Activated effector memory CD4-positive, alpha-beta T cell treated with Interleukin-2 at 50 U/mL for 16 hours (primary cell): ENCODE data around the gene PLCB4.

Experiments
- DNase-seq: peaks from one replicate; pipeline ENCODE4 v3.0.0-alpha.2; 2020

Gene PLCB4

DNA sequence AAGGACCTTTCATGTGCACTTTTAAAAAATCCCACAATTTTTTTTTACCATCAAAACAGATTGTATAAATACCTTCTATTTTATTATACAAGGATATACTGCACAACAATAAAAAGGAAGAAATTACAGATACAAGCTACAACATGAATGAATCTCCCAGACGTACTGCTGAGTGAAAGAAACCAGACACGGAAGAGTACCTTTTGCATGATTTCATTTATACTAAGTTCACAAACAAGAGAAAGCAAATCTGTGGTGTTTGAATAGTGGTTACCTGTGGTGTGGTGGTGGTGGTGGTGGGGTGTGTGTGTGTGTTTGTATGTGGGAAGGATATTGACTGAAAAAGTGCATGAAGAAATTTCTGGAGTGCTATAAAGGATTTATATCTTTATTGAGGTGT lies 6.8 kb upstream of the PLCB4 start:
- no peak for DNase-seq

DNA sequence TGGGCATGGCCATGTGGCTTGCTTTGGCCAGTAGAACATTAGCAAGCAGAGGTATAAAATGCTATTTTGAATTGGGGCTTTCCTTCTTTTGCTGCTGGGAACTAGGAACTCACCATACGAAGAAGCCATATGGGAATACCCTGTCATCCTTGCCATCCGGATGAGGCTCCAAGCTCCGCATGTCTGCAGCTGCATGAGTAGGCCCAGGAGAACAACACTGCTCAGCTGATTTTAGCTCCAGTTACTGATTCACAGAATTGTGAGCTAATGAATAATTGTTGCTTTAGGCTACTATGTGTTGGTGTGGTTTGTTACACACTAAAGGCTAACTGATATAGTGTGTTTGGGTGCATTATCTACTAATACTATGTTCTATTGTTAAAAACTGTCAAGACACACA lies 2.7 kb upstream of the PLCB4 start:
- no peak for DNase-seq

DNA sequence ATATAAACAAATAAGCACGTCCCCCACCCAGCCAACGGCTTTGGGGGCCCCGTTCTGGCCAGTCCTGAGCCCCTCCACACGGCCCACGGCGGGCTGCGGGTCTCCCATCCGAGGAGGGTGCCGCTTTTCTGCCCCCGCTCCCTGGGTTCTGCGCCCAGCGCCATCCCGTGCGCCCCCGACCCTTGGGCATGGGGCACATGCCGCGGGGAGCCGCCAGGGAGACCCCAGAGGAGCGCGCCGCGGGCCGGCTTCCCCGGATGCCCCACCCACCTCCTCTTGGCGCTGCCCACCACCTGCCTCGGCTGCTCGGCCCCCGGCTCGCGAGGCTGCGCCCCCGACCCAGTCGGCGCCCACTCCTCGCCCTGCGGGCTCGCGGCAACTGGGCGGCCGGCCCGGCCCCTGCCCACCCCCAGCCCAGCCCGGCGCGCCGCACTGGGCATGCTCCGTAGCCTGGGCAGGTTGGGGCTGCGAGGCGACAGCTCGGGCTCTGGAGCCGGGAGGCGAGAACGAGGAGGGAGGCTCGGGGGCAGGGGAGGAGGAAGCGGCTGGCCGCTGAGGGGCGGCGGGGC lies 570 bp upstream of the PLCB4 start:
- DNase-seq: no peak

DNA sequence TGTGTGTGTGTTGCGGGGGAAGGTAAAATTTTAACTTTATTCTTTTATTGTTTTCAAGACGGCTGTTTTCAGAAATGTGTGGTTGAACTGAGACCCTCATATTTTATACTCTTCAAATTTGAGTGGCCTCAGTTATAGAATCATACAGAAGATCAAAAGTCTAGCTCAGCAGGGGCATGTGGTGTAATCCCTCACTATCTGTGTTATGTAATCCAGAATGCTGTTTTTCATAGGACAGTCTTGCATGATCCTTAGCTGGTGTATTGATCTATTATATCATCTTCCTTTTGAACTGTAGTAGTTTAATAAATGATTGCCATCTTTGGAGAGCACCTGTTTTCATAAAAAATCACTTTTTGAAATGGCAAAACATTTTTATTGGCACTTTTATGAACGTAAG lies 1.4 kb downstream of the PLCB4 start:
- no peak for DNase-seq

DNA sequence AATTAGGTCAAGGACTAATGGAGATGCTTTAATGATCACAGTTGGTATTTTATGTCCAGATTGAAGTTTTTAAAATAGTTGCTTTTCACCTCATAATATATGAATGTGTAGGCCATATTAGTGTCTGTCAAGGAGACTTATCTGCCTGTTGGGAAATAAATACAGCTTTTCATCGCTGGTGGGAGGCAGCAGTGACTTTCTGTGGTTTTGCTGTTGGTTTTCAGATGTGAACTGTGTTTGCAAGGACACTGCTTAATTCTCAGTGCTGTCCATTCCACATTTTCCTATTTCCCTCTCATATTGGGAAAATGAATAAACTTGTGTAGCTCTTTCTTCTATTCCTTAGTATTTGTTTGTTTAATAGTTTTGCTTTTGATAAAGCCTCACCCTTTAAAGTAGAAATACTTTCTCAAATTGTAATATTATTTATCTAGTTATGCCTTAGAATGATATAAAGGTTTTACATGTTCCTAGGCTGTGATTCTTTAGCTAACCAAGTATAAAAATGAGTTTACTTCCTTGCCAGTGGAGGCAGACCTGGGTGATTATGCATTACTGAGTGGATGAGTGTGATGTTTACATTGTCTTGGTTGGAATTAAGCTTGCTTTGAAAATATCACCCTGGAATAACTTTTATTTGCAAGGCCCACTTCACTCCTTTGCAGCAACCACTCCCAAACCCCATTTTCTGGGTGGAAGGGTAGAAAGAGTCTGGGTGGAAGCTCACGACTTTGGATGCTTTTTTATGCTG lies 3.3 kb downstream of the PLCB4 start:
- no peak for DNase-seq

DNA sequence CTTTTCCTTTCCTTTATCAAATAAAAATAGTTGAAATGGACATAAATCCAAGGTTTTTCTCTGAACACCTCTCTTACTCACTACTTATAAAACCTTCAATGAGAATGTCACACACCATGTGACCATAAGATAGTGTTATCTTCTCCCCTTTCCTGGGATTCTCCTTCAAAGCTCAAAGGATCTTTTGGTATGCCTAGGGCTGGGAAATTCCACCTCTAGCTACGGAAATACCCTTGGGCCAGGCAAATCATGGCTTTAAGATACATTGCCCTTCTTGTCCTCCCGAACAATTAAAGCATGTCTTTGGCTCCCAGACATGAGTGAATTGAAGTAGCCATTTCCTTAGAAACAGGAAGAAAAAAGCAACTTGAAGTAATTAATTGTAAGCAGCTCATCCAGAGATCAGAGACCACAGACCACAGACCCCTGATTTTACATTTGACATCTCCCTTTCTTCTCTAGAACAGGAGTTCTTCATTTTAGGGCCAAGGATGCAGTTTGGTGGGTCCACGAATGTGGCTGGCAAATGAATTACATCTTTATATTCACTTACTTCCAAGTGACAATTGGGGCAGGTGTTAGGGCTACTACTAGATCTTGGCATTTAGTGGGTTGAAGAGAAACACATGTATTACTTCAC lies 4.1 kb downstream of the PLCB4 start:
- DNase-seq: no peak

DNA sequence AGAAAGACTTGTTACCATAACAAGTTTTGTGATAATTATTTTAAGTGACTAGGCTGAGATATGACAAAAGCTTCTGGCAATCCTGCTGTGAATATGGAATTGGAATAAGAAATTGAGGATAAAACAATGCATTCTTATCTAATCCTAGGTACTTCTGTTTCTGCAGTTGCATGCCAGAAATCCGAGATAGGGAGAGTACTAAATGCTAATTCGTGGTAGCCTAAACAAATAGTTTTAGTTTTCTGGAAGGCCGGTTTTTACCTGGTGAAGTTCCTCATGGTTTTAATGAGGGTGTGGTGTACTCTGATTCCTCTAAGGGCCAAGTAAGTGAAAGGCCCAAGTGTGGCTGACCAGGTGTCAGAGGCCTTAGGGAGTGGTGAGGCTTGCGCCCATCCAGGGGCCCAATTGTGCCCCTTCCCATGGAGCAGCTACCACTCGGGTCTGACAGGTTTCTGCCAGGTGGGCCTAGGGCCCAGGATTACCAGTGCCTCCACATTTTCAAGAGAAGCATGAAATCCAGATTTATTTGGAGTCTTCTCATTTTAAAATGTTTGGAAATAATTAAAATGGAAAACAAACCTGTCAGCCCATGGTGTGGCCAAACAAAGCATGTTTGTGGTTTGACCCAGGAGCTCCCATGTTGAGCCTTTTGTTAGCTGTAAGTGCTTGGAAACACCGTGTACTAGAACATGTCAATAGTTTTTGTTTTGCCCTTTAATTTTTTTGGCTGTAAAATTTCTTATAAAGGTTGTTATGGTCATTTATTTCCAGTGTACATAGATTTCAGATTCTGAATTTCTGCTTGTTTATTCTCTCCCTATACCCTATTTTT lies 6.6 kb downstream of the PLCB4 start:
- DNase-seq: no peak

DNA sequence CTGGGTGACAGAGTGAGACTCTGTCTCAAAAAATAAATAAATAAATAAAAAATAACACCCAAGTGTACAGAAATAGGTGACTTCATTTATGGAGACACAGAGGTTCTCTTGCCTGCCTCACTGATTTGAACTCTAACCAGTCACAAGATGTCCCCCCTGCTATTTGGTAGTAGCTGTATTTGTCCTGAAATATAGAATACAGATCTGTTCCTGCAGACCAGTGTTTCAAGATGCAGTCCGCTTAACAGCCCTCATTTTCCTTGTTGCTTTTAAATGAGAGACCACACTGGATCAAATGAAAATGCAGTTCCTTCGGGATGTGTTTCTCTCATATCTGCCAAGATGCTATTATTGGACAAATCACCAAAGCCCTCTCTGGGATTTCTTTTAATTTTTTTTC lies 7.6 kb downstream of the PLCB4 start:
- DNase-seq: no peak

DNA sequence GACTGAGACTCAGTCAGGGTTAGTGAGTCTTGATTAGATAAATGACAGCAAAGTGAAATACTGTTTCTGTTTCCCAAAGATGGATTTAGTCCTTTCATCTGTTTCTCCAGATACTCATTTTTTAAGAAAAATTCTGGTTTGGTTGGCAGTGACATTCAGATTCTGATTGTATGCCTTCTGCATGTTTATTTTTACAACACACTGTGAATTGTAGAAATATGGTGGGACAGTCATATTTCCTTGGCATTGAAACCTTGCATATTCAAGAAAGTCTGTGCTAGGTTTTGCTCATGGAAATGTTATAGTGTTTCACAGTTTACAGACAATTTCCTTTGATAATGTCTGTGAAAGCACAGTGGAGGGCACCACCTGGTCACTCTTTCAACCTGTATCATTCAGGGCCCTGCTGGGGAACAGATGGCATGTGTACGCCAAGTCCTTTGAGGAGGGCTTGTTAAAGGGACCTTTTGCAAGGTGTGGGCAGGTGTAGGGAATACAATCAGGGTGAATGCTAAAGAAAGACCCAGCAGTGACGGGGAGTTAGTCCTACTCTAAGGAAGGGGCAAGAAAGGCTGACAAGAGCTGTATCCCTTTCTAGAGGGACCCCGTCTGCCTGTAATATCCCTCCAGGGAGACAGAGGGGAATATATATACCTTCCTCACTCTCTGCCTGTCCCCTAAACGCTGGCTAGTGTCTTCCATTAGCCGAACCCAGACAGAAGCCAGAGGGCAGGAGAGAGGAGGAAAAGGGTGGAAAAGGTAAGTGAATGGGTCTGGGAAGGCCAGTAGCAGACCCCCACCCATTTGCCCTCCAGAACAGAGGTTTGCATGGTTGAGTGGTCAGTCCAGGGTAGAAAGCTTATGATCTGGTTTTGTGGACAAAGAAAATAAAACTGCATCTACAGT lies 10.2 kb downstream of the PLCB4 start:
- no peak for DNase-seq

DNA sequence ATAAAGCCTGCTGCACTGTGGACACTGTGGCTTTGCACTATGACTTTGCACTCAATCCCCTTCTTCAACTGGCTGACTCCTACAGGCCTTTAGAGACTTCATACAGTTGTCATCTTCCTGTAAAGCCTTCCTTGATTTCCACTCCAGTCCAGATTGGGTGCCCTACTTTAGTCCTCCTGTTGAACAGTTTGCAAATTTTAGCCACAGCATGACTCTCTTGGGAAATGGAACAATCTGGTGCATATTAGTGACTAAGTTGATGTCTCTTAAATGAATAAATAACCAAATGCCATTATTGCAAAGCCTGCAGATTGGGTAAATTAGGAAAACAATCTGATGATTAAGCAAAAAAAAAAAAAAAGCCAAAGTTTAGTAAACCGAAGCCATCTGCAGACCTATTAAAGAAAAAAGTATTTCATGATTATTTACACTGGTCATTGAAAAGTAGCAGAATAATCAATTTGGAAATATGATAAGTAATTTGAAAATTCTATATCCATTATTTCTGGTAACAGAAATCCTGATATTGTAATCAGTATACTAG lies 12.6 kb downstream of the PLCB4 start:
- DNase-seq: no peak

DNA sequence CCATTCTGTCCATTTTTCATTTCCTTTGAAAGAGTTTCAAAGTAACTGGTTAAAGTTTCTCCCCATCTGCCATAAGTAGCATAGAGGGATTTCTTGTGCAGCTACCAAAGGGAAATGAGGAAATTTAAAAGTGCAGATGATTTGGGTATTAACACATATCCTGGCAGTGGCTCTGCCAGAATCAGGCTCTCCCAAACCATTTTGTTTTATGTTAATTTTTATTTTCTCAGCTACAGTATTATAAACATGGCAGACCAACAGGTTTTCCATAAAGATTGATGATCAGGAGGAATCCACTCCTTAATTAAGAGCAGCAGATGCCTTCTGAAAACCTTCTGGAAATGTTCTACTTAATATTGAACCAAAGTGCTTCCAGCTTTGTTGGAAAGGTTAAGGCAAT lies 13.9 kb downstream of the PLCB4 start:
- no peak for DNase-seq

DNA sequence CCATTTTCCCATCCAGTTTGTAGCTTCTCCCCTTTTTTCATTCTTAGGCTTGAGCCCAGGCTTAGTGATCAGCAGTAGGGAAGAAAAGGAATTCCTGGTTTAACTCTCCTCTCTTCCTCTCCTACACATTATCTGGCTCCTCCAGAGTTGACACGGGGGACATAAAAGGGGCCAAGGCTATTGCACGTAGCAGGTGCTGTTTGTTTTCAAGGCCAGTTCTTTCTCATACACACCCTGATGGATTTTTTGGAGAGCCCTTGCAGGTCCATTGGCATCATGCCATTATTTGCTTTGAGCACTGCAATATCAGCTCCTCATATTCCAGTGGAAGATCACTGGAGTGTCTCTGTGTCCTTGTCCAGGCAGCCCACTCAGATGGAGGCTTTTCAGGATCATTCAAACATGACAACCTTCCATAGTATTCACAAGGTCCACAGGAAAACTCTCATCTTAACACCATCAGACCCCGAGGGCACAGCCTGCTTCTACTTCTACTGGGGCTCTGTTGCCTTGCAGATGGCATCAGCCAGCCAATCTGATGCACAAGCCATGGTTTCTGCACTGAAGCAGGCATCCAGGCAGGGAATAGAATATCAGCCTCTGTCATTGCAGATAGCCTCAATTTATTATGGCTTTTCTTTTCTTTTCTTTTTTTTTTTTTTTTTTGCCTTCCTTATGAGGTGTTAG lies 18.8 kb downstream of the PLCB4 start:
- DNase-seq: no peak

DNA sequence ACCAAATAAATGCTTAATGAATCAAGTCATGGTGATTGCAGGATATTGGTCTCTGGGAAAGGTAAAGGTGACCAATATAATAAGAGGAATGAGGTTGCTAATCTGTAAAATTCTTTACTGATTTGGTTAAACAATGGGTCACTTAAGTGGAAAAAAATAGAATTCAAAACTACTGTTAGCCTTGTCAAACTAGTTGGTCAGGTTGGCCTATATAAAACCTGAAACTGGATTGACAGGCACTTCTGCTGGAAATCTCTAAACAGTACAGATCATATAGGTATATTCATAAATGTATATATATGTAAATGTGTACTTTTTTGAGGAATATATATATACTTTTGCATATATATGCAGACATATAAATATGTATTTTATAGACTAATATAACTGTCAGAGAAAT lies 19.7 kb downstream of the PLCB4 start:
- no peak for DNase-seq

DNA sequence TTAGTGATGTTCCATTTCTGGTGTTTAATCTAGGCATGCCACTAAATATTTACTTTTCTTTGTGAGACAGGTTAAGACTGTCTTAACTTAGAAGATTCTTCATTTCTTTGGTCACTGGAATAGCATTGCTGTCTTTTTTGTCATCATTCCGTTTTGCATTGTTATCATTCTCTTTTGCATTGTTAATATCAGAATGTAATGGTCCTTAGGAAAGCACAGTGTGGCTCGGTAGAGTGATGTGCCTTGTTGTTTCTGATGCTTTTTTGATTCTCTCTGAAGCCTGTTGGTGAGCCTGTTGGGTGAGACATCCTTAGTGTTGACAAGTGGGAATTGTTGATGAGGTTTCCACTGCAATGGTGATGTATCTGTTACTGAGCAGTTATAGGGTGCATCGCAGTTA lies 23.2 kb downstream of the PLCB4 start:
- DNase-seq: no peak

DNA sequence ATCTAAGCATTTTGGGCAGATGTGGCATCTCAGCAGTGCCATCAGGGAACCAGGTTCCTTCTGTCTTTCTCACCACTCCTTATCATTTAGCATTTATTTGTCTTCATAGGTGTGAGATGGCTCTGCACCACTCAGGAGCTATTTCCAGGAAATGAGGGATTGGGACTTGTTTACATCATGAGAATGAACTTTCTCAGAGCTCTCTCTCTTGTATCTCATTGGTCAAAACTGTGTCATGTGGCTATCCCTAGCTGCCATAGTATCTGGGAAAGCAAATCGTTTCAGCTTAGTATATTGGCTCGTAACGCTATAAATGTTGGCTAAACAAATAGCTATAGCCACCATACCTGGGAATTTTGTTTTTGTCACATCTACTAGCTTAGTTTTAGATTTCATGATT lies 23.8 kb downstream of the PLCB4 start:
- no peak for DNase-seq

DNA sequence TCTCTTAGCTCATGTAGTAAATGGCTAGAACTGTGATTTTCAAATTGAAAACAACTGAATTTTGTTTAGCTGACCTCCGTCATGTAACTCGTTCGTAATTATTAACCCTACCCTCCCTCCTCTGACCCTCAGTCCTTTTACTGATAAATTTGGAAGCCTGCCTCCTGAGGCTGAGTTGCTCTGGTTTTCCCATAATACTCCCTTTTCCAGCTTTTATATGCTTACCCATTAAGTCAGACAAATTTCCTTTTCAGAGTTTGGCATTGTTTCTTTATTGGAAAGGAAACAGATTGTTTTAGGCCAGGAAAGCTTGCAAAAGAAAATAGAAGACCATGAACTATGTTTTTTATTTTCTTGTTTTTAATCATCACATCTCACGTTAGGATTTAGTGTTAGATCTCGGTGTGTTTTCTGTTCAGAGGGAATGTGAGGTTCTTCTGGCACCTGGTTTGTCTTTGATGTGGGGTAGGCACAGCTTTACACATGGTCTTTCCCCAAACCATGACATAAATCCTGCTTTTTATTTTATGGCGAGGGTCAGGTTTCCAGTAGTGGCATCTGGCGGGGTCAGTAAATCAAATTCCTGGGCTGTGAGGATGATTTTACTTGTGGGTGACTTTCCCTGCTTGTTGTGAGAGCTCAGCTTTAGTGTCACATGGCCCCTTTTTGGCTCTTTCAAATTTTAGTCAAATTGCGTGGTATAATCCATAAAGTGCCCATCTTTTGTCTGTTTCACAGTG lies 24.5 kb downstream of the PLCB4 start:
- DNase-seq: no peak

DNA sequence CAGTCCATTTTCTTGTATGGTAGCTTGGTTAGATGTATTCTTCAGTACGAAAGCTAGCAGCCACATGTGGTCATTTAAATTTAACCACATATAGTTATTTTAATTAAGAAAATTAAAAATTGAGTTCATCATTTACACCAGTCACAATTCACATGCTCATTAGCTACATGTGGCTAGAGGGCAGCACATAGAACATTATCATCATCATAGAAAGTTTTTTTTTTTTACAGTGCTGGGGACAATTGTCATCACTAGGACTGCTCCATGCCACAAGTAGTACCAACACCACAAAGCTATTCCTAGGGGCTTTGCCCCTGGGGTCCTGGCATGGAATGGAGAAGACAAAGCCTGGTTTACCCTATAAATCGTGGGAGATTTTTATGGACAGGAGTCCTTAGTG lies 30.5 kb downstream of the PLCB4 start:
- no peak for DNase-seq

DNA sequence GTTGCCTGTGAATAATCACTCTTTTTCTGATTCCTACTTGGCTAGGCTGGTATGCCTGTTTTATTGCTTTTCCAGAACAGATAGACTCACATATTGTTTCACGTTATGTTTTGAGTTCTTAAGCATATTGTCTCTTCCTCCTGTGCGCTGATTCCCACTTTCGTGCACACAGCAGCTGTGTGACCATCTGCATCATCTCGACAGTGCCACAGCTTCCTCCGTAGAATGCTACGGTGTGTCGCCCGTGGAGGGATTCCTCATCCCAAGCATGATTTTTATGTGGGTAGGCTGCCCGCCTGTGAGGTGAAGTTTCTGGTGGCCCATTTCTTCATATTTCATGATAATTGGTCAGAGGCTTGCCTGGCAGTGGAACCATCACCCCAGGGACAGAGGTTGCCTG lies 31.8 kb downstream of the PLCB4 start:
- no peak for DNase-seq

DNA sequence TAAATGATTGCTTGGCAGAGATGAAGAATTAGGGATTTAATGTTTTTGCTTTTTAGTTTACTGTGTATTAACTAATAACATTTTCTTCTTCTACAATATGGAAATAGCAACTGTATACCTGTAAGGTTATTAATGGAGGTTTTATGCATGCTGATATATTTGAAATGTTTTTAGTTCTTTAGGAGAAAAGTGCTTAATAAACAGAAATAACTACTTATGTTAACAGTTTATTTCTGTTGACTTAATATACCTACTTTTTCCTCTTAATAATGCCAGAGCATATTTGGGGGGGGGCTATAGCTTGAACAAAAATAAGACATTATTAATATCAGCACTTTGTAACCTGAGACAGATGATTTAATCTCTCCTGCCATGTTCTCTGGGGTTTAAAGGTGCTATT lies 33.6 kb downstream of the PLCB4 start:
- no peak for DNase-seq

DNA sequence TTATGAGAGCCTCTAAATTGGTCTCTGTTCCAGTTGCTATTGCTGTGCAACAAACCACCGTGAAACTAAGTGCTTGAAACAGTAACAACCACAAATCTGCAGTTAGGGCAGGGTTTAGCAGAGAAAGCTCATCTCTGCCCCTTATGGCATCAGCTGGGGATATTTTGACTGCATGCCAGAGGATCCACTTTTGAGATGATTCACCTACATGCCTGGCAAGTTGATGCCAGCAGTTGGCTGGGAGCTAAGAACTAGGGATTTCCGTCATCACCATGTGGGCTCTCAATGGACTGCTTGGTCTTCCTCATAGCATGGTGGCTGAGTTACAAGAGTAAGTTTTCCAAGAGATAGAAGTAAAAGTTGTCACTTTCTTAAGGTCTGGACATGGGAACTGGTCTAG lies 35.1 kb downstream of the PLCB4 start:
- DNase-seq: no peak

DNA sequence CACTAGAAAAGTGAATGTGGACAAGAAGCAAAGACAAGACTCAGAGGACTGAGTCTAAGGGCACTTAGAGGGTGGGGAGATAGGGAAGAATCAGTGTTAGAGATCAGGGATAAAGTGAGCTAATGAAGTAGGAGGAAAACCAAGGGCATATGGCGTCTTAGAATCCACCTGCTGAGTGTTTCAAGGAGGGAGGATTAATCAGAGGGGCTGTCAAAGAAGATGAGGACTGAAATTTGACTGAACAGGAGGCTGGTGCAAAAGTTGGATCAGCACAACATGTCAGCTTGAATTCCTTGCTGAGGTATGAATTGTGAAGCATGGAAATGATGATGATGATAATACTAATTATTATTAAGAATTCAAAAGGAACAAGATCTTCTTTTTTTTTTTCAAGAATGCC lies 39.4 kb downstream of the PLCB4 start:
- DNase-seq: no peak
